K562 (cell line): ENCODE results near the gene DNER. TPM values are rescaled to one million over a fixed set of nuclear protein-coding genes. Genes with fewer than 3 reads are reported as not detected.

ENCODE experiments used
- ATAC-seq: fragments of 200-7000 bp; cut with Tn5 transposase; 3 replicates; pipeline ENCODE4 v1.9.1; 2020; ENCODE audit warnings: moderate library complexity
- BruUV-seq: library from RNA; stranded (reverse); fragments of 400-500 nt; replicated peaks from 2 replicates; lab custom pipeline; 2021; lab: Mats Ljungman, UMichigan
- CTCF ChIA-PET: fragments of 300-600 bp; formaldehyde crosslinking; extraction: SDS; loops from one replicate; lab custom pipeline; 2021; ENCODE audit warnings: low intra/inter-chr PET ratio; lab: Yijun Ruan, JAX
- POLR2A ChIA-PET: fragments of 300-600, 350-650 bp; sonication (Branson Sonifier 250); formaldehyde crosslinking; extraction: SDS; loops from one replicate; lab custom pipeline; 2021; ENCODE audit warnings: antibody characterized with exemption, inconsistent platforms; lab: Yijun Ruan, JAX
- DNase-seq, 4 experiments: peaks; one replicate each; pipeline versions ENCODE4 v3.0.0 to v3.0.0-alpha.2; 2011 to 2018; ENCODE audit warnings: low spot score in 3 of 4, mixed read lengths in 3 of 4; ENCODE audit errors: extremely low read depth in 1 of 4
- FAIRE-seq: peaks from 2 replicates; lab custom pipeline; 2011; peaks lifted over from hg19 to GRCh38; lab: Jason Lieb, UNC
- H2AFZ ChIP-seq: 2 replicates; pipeline ENCODE4 v1.6.0; 2011; ENCODE audit warnings: low read depth, low read length, control low read depth, inconsistent platforms
- H3K27ac ChIP-seq: fragments of 200-600 bp; 3 replicates; pipeline ENCODE4 v1.8.0; 2011; ENCODE audit warnings: low read depth, mild to moderate bottlenecking, control low read depth, inconsistent platforms, low read length, moderate library complexity, mixed read lengths; ENCODE audit errors: extremely low read depth
- H3K27me3 ChIP-seq, 2 experiments: fragments of 300-600 bp in 1 of 2; 2 replicates in 1 of 2; 3 replicates in 1 of 2; pipeline versions ENCODE4 v1.6.0 to v1.8.0; 2011; ENCODE audit warnings: inconsistent platforms in 2 of 2, low read length in 2 of 2, mild to moderate bottlenecking in 1 of 2, mixed read lengths in 1 of 2, moderate library complexity in 1 of 2; ENCODE audit not compliant: control insufficient read depth in 2 of 2, insufficient read depth in 2 of 2
- H3K36me3 ChIP-seq: fragments of 300-600 bp; 3 replicates; pipeline ENCODE4 v1.8.0; 2011; ENCODE audit warnings: mild to moderate bottlenecking, low read length, inconsistent platforms; ENCODE audit not compliant: control insufficient read depth, insufficient read depth
- H3K4me1 ChIP-seq, 2 experiments: fragments of 200-600 bp in 1 of 2; replicated peaks in 1 of 2; 2 replicates in 1 of 2; 3 replicates in 1 of 2; pipeline versions ENCODE4 v1.5.1 to v1.8.0; 2011; ENCODE audit warnings: inconsistent platforms in 2 of 2, low read length in 2 of 2, mild to moderate bottlenecking in 1 of 2, mixed read lengths in 1 of 2, moderate library complexity in 1 of 2; ENCODE audit not compliant: control insufficient read depth in 2 of 2, insufficient read depth in 2 of 2
- H3K4me2 ChIP-seq: 2 replicates; pipeline ENCODE4 v1.6.1; 2011; ENCODE audit warnings: low read length, control low read depth, inconsistent platforms, mixed read lengths; ENCODE audit not compliant: insufficient read depth
- H3K4me3 ChIP-seq: fragments of 200-600 bp; sonication (generic), shearing (Covaris generic); 2 replicates; pipeline ENCODE4 v1.5.1; 2016; ENCODE audit warnings: control low read depth, inconsistent platforms
- H3K79me2 ChIP-seq: fragments of 200-600 bp; 3 replicates; pipeline ENCODE4 v1.8.0; 2011; ENCODE audit warnings: low read length, inconsistent platforms; ENCODE audit not compliant: control insufficient read depth, insufficient read depth
- H3K9ac ChIP-seq, 2 experiments: 2 replicates each; pipeline versions ENCODE4 v1.6.0 to v1.6.1; 2011; ENCODE audit warnings: low read depth in 2 of 2, low read length in 2 of 2, control low read depth in 1 of 2, inconsistent platforms in 1 of 2, mild to moderate bottlenecking in 1 of 2, mixed read lengths in 1 of 2; ENCODE audit not compliant: insufficient read depth in 1 of 2
- H3K9me1 ChIP-seq: one replicate; pipeline ENCODE4 v1.6.0; 2011; ENCODE audit warnings: inconsistent platforms, mild to moderate bottlenecking, low read length, moderate library complexity; ENCODE audit not compliant: control insufficient read depth, insufficient read depth
- H3K9me3 ChIP-seq: replicated peaks from 2 replicates; pipeline ENCODE4 v1.5.1; 2011; ENCODE audit warnings: low read depth, low read length, inconsistent platforms; ENCODE audit not compliant: control insufficient read depth, insufficient read depth
- H4K20me1 ChIP-seq: replicated peaks from 2 replicates; pipeline ENCODE4 v1.6.1; 2011; ENCODE audit warnings: low read length, inconsistent platforms, mixed read lengths; ENCODE audit not compliant: control insufficient read depth, insufficient read depth
- ARHGAP35 ChIP-seq: fragments of 450-650 bp; IDR thresholded peaks from 2 replicates; pipeline ENCODE4 v1.6.1; 2018; ENCODE audit not compliant: partially characterized antibody
- ARID2 ChIP-seq: fragments of 450-650 bp; IDR thresholded peaks from 2 replicates; pipeline ENCODE4 v1.6.1; 2017; ENCODE audit warnings: antibody characterized with exemption, mild to moderate bottlenecking
- ATF3 ChIP-seq, 2 experiments: fragments of 450-650 bp in 1 of 2; sonication (generic) in 1 of 2; formaldehyde crosslinking in 1 of 2; IDR thresholded peaks in 1 of 2; conservative IDR thresholded peaks in 1 of 2; 2 replicates each; pipeline versions ENCODE4 v1.6.1 to v1.8.1; 2016 to 2023; ENCODE audit warnings: mild to moderate bottlenecking in 2 of 2, moderate library complexity in 2 of 2, inconsistent platforms in 1 of 2, missing genetic modification reagents in 1 of 2
- FOS ChIP-seq: IDR thresholded peaks from 3 replicates; pipeline ENCODE4 v1.6.1; 2011; ENCODE audit not compliant: insufficient read length; ENCODE audit errors: extremely low read depth
- GATAD2B ChIP-seq: fragments of 450-650 bp; IDR thresholded peaks from 2 replicates; pipeline ENCODE4 v1.6.1; 2017; ENCODE audit warnings: mild to moderate bottlenecking, borderline replicate concordance
- KDM5B ChIP-seq: fragments of 200-600 bp; sonication (generic); IDR thresholded peaks from 2 replicates; pipeline ENCODE4 v1.6.1; 2012; ENCODE audit warnings: low read depth, mild to moderate bottlenecking, moderate library complexity, low read length, control low read depth, inconsistent platforms; ENCODE audit not compliant: insufficient replicate concordance
- PHB2 ChIP-seq: fragments of 450-650 bp; IDR thresholded peaks from 2 replicates; pipeline ENCODE4 v1.6.1; 2017; ENCODE audit warnings: low read depth
- POLR2A ChIP-seq: fragments of 450-650 bp; conservative IDR thresholded peaks from 2 replicates; pipeline ENCODE4 v1.6.1; 2016
- RBM15 ChIP-seq: fragments of 200-400 bp; formaldehyde crosslinking; IDR thresholded peaks from 2 replicates; pipeline ENCODE4 v1.6.1; 2018; ENCODE audit warnings: mild to moderate bottlenecking, low read length, moderate library complexity; ENCODE audit not compliant: insufficient read depth
- TRIM24 ChIP-seq, 2 experiments: fragments of 450-650 bp; IDR thresholded peaks; 2 replicates each; pipeline ENCODE4 v1.6.1; 2016
- ZNF12 ChIP-seq: sonication (generic); formaldehyde crosslinking; IDR thresholded peaks from 2 replicates; pipeline ENCODE4 v1.4.0; 2020; ENCODE audit warnings: mild to moderate bottlenecking, missing genetic modification reagents
- ZNF253 ChIP-seq: fragments of 250-450 bp; sonication (Bioruptor Pico); conservative IDR thresholded peaks from 2 replicates; pipeline ENCODE4 v1.6.1; 2021; ENCODE audit warnings: mild to moderate bottlenecking
- ZNF280B ChIP-seq: fragments of 250-450 bp; sonication (Bioruptor Pico); IDR thresholded peaks from 2 replicates; pipeline ENCODE4 v1.5.1; 2021; ENCODE audit warnings: mild to moderate bottlenecking
- ZNF57 ChIP-seq: fragments of 450-650 bp; formaldehyde crosslinking; IDR thresholded peaks from 2 replicates; pipeline ENCODE4 v1.4.0; 2020; ENCODE audit warnings: mild to moderate bottlenecking, moderate library complexity
- ZNF609 ChIP-seq: sonication (generic); formaldehyde crosslinking; IDR thresholded peaks from 2 replicates; pipeline ENCODE4 v1.8.1; 2023; ENCODE audit warnings: missing genetic modification reagents, mild to moderate bottlenecking, borderline replicate concordance
- WGBS: fragments of 100-300 bp; shearing (Covaris generic); methylation state at CpG from one replicate; pipeline ENCODE4 v1.1.6; 2016; ENCODE audit warnings: low coverage, mixed read lengths; ENCODE audit not compliant: insufficient coverage; ENCODE audit errors: missing lambda C conversion rate; 5-methylcytosine and 5-hydroxymethylcytosine counted together
- in situ Hi-C: fragments of 300-500 bp; cut with MboI; formaldehyde crosslinking; loops from 4 replicates; pipeline ENCODE4 v1.15.0; 2018; ENCODE audit warnings: inconsistent platforms, mixed read lengths
- intact Hi-C: fragments of 100-400 bp; cut with micrococcal nuclease; formaldehyde crosslinking; loops from 2 replicates; pipeline ENCODE4 v1.14.2; 2022
- polyA plus RNA-seq, 8 experiments: library from polyadenylated mRNA; depleted of rRNA in 4 of 8; stranded (reverse) in 5 of 8; unstranded in 3 of 8; fragments of >200 nt; fragmentation: Nextera tagmentation in 2 of 8; fragmentation: Illumina TruSeq in 1 of 8; extraction: Ambion mirVana in 2 of 8; extraction: Trizol in 1 of 8; gene quantifications; 2 replicates each; pipeline versions ENCODE4 v1.2.1 to v1.2.3, GENCODE V29; 2011 to 2014; ENCODE audit warnings: inconsistent platforms in 1 of 8, missing spikeins in 1 of 8
- total RNA-seq, 7 experiments: library from RNA; depleted of rRNA in 6 of 7; stranded (reverse); fragments of >200 nt in 6 of 7; fragmentation: Illumina TruSeq in 2 of 7; extraction: Trizol in 2 of 7; gene quantifications; 2 replicates each; pipeline versions ENCODE4 v1.2.1 to v1.2.3, GENCODE V29; 2011 to 2021; ENCODE audit warnings: low replicate concordance in 1 of 7

The DNER gene
- total and polyA plus RNA-seq, 9 of the 15 experiments (the other 6 are each of a cell fraction or from before 2014, with no cell fraction given): not detected

GRCh38 chr2:229416116-229416694 is 298.1 kb downstream of the DNER start:
- ATAC-seq (no peak), DNase-seq (no peak), FAIRE-seq (no peak)
- H3K4me1 ChIP-seq: no peaks in the 10 kb centered on the region
- no peaks in the 10 kb centered on the region for H3K36me3 ChIP-seq
- no peak overlapping the region for H3K4me2 ChIP-seq
- no peak overlapping the region for H3K9ac ChIP-seq
- WGBS: 0% methylated on average over 4 of the region's 5 CpGs
- no peaks in the 10 kb centered on the region for H4K20me1 ChIP-seq
- POLR2A ChIA-PET: no interaction called here
- H3K9me3 ChIP-seq: no peaks in the 10 kb centered on the region
- BruUV-seq: no TSS peak
- H3K4me3 ChIP-seq: no peak overlapping the region
- no peak overlapping the region for H3K27ac ChIP-seq
- H2AFZ ChIP-seq: no peak overlapping the region
- H3K9me1 ChIP-seq: no peaks in the 10 kb centered on the region
- CTCF ChIA-PET: no interaction called here
- H3K27me3 ChIP-seq: no peaks in the 10 kb centered on the region
- in situ Hi-C loops: no loop called here
- H3K79me2 ChIP-seq: no peaks in the 10 kb centered on the region
- intact Hi-C loops: no loop called here
- TF ChIP-seq PHB2: no peak
- no peak for TF ChIP-seq FOS
- no peak for TF ChIP-seq RBM15
- no peak for TF ChIP-seq ARHGAP35
- TF ChIP-seq ZNF609 (CRISPR knock-in tag): no peak
- TF ChIP-seq ZNF280B (CRISPR knock-in tag): no peak
- no peak for TF ChIP-seq KDM5B
- no peak for TF ChIP-seq GATAD2B
- no peak for TF ChIP-seq TRIM24 (IDR thresholded peaks at IDR 0.05)
- no peak for TF ChIP-seq POLR2A
- no peak for TF ChIP-seq ZNF57 (CRISPR knock-in tag)
- no peak for TF ChIP-seq ATF3 (IDR thresholded peaks at IDR 0.05)
- TF ChIP-seq ATF3 (CRISPR knock-in tag; conservative IDR thresholded peaks at IDR 0.05): no peak
- TF ChIP-seq ZNF253 (CRISPR knock-in tag): no peak
- no peak for TF ChIP-seq ARID2
- no peak for TF ChIP-seq ZNF12 (CRISPR knock-in tag)
